SU-DHL-6 (cell line): ENCODE data around the gene USP24.

ENCODE experiments used
- CTCF ChIP-seq: fragments of 200-600 bp; sonication (generic); IDR thresholded peaks from one replicate; pipeline ENCODE4 v1.5.1; 2017; ENCODE audit warnings: antibody characterized with exemption, mild to moderate bottlenecking, low read length, moderate library complexity; ENCODE audit not compliant: insufficient read depth, poor library complexity, severe bottlenecking
- EZH2phosphoT487 ChIP-seq: fragments of 200-600 bp; sonication (generic), shearing (Covaris generic); conservative IDR thresholded peaks from 2 replicates; pipeline ENCODE4 v1.6.1; 2018; ENCODE audit warnings: mild to moderate bottlenecking, antibody characterized with exemption, low read length, moderate library complexity, mixed read lengths

GRCh38 chr1:55095095-55095494 is 120.1 kb downstream of the USP24 start:
- no peak for TF ChIP-seq CTCF
- no peak for TF ChIP-seq EZH2phosphoT487
